ENCODE data around the gene ASIC3.

Gene ASIC3

DNA sequence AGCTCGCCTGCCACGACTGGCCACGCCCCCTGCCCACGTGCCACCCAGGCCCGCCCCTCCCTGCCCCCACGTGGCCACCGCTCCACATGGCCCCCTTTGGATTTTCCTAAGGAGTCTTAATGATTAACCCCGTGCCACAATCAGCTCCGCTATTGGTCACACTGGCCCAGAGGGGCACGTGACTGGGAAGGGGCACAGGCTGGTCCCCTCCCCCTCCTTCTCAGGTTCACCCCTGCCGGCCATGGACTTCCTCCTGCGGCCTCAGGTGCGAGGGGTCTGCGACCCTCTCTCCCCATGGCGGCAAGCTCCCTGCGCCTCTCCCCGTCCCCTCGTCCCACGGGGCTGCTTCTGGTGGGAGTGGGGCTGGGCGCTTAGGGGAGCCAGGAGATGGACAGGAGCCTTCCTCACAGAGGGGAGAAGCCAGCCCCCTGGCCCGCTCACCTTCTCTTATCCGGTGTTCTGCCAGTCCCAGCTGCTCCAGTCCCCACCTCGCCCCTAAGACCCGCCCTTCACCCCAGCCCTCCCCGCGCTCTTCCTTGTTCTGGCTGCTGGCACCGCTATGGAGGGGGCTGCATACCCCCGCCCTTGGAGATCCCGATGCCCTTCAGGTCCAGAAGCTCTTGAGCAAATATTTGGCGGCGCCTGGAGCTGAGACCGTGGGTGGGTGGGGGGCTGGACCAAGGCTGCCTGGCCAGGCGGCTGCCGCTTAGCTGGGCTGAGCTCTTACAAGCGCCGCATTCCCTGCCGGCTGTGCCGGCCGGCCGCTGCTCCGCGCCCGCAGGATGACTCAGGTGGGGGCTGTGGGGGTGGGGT lies 14.3 kb downstream of the ASIC3 start:
- in situ Hi-C loops (cut with HindIII; ENCODE audit: low pct_ligation_motif_present, low pct_unique_long_range_greater_than_20kb, low sequenced_read_pairs) = no loop called here

DNA sequence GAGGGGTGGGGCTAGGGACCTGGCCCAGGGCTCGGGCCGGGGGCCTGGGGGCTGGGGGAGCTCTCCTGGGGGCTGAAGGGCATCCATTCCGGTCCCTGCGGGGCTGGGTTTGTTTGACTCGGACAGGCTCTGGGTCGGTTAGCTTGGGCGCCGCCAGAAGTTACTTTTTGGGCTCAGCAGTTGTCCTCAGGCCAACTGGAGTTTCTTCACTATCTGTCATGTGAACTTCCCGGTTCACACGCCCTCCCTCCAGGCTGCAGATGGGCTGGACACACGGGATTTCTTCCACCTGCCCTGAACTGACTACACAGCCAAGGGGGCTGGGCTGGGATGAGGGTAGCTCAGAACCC lies 14.9 kb downstream of the ASIC3 start:
- DNase-seq = no peak
- in situ Hi-C loops (cut with HindIII; ENCODE audit: low pct_ligation_motif_present, low pct_unique_long_range_greater_than_20kb, low sequenced_read_pairs) = no loop called here

More for the DNA sequence above, 14.3 kb downstream of the ASIC3 start:
- DNase-seq = peak; percentile 93

DNA sequence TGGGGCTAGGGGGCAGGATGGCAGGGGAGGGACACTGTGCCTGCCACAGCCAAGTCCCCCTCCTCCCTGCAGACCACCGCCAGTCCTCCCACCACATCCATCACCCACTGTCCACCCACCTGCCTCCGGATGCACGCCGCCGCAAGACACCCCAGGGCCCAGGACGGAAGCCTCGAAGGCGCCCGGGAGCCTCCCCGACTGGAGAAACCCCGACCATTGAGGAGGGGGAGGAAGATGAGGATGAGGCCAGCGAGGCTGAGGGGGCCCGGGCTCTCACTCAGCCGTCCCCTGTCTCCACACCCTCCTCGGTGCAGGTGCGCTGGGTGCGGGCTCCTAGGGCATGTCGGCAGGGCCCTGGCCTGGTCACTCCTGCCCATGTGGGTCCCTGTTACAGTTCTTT lies 16.1 kb downstream of the ASIC3 start:
- DNase-seq = no peak
- in situ Hi-C loops (cut with HindIII; ENCODE audit: low pct_ligation_motif_present, low pct_unique_long_range_greater_than_20kb, low sequenced_read_pairs) = no loop called here

DNA sequence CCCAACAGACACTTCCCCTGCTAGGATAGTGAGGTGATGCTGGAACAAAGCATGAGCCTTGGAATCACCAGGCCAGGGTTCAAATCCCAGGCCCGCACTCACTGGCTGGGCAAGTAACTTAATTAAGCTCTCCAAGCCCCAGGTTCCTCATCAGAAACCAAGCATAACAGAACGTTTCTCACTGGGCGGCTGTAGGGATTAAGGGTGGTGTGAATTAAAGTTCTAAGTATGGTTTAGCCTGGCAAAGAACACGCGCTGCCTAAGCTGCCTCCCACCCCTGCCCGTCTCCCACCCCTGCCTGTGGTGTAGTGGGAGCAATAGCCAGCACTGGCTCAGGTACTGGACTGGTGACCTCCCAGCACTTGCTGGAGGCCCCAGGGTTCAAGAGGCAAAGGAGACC lies 16.7 kb downstream of the ASIC3 start:
- DNase-seq = no peak
- in situ Hi-C loops (cut with HindIII; ENCODE audit: low pct_ligation_motif_present, low pct_unique_long_range_greater_than_20kb, low sequenced_read_pairs) = no loop called here

DNA sequence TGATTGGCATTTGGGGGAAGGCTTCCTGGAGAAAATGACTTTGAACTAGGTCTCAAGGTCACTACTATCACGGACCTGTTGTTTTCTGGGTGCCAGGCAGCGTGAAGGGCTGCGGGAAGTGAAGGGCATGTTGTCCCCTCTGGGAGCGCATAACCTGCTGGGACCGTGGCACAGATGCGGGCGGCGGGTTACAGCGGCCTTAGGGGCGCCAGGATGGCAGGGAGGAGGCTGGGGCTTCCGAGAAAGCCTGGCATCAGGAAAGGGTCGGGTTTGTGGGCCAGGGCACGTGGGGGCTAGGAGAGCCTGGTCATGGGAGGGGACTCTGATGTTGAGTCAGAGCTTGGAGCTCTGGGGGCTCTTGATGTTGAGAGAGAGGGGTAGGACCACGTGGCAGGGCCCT lies 17.2 kb downstream of the ASIC3 start:
- no peak for DNase-seq
- in situ Hi-C loops (cut with HindIII; ENCODE audit: low pct_ligation_motif_present, low pct_unique_long_range_greater_than_20kb, low sequenced_read_pairs) = no loop called here

GRCh38 chr7:151066273-151066974 lies 18.1 kb downstream of the ASIC3 start:
- DNase-seq = no peak
- in situ Hi-C loops (cut with HindIII; ENCODE audit: low pct_ligation_motif_present, low pct_unique_long_range_greater_than_20kb, low sequenced_read_pairs) = no loop called here

DNA sequence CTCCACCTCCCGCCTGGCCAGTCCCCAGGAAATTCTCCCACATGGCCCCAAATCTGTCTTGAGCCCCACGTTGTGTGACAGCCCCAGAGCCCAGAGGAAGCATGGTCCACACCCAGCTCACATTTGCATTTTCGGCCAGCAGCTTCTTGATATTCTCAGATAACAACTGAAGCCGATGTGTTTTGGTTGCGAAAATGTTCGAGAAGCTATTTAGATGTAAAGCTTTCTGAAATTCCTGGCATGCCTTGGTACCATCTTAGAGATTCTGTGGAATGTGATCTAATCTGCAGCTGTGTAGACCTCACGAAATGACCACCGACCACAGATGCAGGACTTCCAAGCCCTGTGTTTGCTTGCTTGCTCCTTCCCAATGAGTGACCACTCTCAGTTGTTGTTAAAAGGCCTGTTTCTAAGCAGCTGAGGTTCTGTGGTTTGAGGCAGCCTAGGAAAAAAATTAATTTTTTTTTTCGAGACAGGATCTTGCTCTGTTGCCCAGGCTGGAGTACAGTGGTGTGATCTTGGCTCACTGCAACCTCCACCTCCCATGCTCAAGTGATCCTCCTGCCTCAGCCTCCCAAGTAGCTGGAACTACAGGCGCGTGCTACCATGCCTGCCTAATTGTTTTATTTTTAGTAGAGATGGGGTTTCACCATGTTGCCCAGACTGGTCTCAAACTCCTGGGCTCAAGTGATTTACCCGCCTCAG lies 19.9 kb downstream of the ASIC3 start:
- in situ Hi-C loops (cut with HindIII; ENCODE audit: low pct_ligation_motif_present, low pct_unique_long_range_greater_than_20kb, low sequenced_read_pairs) = no loop called here
- DNase-seq = peak; percentile 35

DNA sequence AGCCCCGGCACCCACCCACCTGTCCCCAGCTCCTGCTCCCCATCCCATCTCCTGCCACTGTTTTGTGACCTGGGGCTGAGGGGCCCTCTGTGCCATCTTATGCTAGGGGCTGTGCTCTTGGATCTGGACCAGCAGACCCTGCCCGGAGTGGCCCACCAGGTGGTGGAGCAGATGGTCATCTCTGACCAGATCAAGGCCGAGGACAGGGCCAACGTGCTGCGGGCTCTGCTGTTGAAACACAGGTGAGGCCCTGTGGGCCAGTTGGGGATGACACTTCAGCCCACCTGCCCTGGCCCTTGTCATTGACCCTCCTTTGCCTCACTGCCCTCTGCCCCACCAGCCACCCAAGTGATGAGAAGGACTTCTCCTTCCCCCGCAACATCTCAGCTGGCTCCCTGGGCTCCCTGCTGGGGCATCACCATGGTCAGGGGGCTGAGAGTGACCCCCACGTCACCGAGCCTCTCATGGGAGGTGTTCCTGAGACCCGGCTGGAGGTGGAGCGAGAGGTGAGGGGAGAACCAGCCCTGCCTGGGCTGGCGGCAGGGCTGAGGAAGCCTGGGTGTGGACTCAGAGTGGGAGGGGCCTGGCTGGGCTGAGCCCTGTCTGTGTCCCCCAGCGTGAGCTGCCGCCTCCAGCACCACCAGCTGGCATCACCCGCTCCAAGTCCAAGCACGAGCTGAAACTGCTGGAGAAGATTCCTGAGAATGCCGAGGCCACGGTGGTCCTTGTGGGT lies 21.7 kb downstream of the ASIC3 start:
- in situ Hi-C loops (cut with HindIII; ENCODE audit: low pct_ligation_motif_present, low pct_unique_long_range_greater_than_20kb, low sequenced_read_pairs) = no loop called here

DNA sequence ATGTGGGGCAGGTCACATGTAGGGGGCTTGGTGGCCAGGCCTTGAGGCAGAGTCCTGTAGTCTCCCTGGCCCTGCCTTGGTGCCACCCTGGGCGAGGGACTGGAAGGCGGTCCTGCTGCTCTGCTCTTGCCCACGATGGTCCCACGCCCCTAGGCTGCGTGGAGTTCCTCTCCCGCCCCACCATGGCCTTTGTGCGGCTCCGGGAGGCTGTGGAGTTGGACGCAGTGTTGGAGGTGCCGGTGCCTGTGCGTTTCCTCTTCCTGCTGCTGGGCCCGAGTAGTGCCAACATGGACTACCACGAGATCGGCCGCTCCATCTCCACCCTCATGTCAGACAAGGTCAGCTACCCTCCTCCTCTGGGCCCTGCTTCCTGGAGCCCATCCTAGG lies 22.2 kb downstream of the ASIC3 start:
- no peak for DNase-seq
- in situ Hi-C loops (cut with HindIII; ENCODE audit: low pct_ligation_motif_present, low pct_unique_long_range_greater_than_20kb, low sequenced_read_pairs) = no loop called here

More for the DNA sequence above, 21.7 kb downstream of the ASIC3 start:
- DNase-seq = no peak

DNA sequence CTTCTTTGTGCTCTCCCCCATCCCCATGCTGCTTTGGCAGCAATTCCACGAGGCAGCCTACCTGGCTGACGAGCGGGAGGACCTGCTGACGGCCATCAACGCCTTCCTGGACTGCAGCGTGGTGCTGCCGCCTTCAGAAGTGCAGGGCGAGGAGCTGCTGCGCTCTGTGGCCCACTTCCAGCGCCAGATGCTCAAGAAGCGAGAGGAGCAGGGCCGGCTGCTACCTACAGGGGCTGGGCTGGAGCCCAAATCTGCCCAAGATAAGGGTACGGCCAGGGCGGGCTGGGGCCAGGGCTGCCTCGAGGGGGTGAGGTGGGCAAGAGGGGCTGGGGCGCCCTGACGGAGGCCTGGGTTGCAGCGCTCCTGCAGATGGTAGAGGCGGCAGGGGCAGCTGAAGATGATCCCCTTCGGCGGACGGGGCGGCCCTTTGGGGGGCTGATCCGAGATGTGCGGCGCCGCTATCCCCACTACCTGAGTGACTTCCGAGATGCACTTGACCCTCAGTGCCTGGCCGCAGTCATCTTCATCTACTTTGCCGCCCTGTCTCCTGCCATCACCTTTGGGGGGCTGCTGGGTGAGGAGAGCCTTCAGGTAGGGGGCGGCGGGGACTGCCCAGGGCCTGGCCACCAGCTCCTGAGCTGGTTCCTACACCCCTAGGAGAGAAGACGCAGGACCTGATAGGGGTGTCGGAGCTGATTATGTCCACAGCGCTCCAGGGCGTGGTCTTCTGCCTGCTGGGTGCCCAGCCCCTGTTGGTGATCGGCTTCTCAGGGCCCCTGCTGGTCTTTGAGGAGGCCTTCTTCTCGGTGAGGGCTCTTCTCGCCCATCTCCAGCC lies 22.9 kb downstream of the ASIC3 start:
- no peak for DNase-seq
- in situ Hi-C loops (cut with HindIII; ENCODE audit: low pct_ligation_motif_present, low pct_unique_long_range_greater_than_20kb, low sequenced_read_pairs) = no loop called here

DNA sequence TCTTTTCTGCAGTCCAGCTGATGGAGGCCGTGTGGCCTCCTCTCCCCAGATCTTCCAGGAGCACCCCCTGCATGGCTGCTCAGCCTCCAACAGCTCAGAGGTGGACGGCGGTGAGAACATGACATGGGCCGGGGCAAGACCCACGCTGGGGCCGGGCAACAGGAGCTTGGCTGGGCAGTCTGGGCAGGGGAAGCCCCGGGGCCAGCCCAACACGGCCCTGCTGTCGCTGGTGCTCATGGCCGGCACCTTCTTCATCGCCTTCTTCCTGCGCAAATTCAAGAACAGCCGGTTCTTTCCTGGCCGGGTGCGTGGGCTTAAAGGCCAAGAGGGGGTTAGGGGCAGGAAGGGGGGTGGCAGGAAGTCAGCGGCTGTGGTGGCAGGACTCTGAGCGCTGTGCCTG lies 25.7 kb downstream of the ASIC3 start:
- no peak for DNase-seq
- in situ Hi-C loops (cut with HindIII; ENCODE audit: low pct_ligation_motif_present, low pct_unique_long_range_greater_than_20kb, low sequenced_read_pairs) = no loop called here

GRCh38 chr7:151074817-151075661 lies 26.7 kb downstream of the ASIC3 start:
- in situ Hi-C loops (cut with HindIII; ENCODE audit: low pct_ligation_motif_present, low pct_unique_long_range_greater_than_20kb, low sequenced_read_pairs) = no loop called here

DNA sequence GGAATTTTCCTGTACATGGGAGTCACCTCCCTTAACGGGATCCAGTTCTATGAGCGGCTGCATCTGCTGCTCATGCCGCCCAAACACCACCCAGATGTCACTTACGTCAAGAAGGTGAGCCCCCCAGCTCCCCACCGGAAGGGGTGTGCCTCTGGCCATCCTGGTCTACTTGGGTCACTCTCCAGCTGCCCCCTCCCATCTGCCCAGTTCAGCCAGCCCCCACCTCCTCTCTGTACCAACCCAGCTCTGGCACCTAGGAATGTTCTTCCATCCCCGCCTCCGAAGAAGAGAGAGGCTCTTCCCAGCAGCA lies 27.3 kb downstream of the ASIC3 start:
- DNase-seq = no peak
- in situ Hi-C loops (cut with HindIII; ENCODE audit: low pct_ligation_motif_present, low pct_unique_long_range_greater_than_20kb, low sequenced_read_pairs) = no loop called here

More at GRCh38 chr7:151074817-151075661, 26.7 kb downstream of the ASIC3 start:
- DNase-seq = no peak

DNA sequence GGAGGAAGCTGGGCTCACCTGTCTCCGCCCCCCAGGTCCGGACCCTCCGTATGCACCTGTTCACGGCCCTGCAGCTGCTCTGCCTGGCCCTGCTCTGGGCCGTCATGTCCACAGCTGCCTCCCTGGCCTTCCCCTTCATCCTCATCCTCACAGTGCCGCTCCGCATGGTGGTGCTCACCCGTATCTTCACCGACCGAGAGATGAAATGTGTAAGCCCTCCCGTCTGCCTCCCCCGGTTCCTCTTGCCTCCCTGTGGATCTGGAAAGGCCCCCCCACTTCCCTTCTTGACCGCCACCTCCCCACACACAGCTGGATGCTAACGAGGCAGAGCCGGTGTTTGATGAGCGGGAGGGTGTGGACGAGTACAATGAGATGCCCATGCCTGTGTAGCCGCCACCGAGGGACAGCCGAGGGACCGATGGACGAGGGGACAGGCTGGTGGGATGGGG lies 27.7 kb downstream of the ASIC3 start:
- DNase-seq = no peak
- in situ Hi-C loops (cut with HindIII; ENCODE audit: low pct_ligation_motif_present, low pct_unique_long_range_greater_than_20kb, low sequenced_read_pairs) = no loop called here

DNA sequence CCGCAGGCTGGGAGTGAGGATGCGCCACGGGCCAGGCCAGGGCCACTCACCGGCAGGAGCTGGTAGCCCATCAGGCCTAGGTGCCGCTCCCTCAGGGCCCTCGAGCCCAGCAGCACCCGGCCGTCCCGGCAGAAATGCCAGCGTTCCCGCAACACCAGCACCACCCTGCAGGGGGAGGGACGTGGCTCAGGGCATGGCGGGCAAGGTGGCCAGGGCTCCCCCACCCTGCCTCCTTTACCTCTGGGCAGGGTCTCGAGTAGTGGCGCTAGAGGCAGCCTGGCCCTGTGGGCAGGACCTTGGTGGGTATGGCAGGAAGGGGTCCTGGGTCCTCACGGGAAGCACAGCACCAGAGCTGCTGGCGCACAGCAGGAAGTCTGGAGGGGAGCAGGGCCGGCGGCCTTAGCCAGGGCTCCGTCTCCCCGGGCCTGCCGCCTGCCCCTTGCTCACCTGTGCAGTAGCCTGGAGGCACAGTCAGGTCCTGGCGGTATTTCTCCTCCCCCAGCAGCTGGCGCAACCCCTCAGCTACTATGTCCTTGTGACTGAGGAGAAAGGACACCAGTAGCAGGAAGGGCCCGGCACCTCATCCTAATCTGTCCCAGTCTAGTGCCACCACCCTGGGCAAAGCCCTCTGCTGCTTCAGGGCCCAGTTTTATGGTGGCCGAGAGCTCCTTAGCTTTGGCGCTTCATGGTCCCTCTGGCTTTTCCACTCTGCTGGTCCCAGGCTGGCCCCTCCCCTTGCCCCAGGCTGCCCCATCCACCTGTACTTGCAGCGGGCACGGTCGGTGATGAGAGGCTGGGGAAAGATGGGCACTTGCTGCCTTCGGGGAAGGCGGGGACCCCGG lies 28.8 kb downstream of the ASIC3 start:
- in situ Hi-C loops (cut with HindIII; ENCODE audit: low pct_ligation_motif_present, low pct_unique_long_range_greater_than_20kb, low sequenced_read_pairs) = no loop called here
- peak; percentile 58 for DNase-seq

GRCh38 chr7:151077705-151078232 lies 29.4 kb downstream of the ASIC3 start:
- in situ Hi-C loops (cut with HindIII; ENCODE audit: low pct_ligation_motif_present, low pct_unique_long_range_greater_than_20kb, low sequenced_read_pairs) = no loop called here

More at GRCh38 chr7:151077705-151078232, 29.4 kb downstream of the ASIC3 start:
- no peak for DNase-seq

Measured in ACHN (cell line).